ENCODE data around the gene ZBTB20. TPM values are rescaled to one million over a fixed set of nuclear protein-coding genes. Genes with fewer than 3 reads are reported as not detected.

The ZBTB20 gene
- total RNA-seq, 2 experiments from 2014 or later = 11.0 to 11.4 TPM

DNA sequence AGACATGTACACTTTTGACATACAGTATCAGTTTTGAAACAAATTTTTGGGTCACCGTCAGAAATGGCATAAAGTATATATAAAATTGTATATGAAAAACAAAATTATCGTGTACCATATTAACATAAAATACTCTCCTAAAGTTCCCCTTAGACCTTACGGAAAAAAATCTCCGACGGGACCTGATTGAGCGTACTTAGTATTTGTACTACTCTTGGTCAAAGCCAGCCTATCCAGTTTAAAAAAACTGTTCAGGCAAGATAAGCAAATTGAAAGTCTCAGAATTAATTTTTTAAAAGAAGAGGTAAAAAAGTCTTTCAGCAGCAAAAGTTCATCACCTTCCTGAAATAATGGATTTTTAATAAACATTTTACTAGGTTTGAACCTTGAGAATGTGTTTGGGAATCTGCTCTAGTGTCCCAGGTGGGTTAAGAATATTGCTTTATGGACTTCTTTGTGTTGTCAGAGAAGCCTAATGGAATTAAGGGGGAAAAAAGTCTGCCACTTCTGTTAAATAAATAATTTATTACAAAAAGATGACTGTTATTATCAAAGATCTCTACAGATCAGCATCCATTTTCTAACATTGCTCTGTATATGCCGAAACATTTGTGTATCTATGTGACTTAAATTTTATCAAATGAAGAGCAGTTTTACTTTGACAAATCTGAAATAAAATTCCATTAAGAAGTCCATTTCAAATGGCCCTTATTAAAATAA, 48.6 kb downstream of the ZBTB20 start:
- Mint-ChIP-seq H3K27me3 (no peaks in the 10 kb centered on the region), H3K27ac (no peak overlapping the region), H3K4me1 (peaks cover 22% of the 10 kb centered on the region), H3K9me3 (no peaks in the 10 kb centered on the region), H3K4me3 (no peak overlapping the region), H3K36me3 (ENCODE audit: low read depth) (no peaks in the 10 kb centered on the region)
- POLR2A ChIA-PET = no interaction called here
- CTCF ChIA-PET = no interaction called here
- no peak for DNase-seq

DNA sequence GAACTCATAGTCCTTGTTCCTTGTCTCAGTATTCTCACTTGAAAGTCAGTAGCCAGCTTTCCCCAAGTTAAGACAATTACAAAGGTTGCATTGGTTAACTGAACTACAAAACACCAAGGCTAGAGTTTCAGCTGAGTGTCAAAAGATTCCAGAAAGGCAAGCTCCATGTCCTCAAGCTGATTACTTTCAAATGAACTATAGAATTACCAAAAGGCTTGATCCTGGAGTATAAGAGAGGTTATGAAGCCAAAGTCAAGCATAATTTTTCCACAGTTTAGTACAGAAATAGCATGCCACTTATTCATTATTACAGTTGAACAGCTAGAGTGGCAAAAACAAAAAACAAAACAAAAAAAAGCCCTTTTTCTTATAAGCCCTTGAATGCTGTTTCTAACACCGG, 51.9 kb downstream of the ZBTB20 start:
- ChIA-PET CTCF (interaction anchor here (0.8 kb wide), 1 partner anchor 51 kb away, joined by 3 read pairs; no protein-coding TSS in a partner anchor), POLR2A (no interaction called here)
- Mint-ChIP-seq H3K27ac (no peak overlapping the region), H3K36me3 (ENCODE audit: low read depth) (no peaks in the 10 kb centered on the region), H3K9me3 (no peaks in the 10 kb centered on the region), H3K27me3 (no peaks in the 10 kb centered on the region), H3K4me1 (peaks cover 15% of the 10 kb centered on the region), H3K4me3 (no peak overlapping the region)
- DNase-seq = no peak

DNA sequence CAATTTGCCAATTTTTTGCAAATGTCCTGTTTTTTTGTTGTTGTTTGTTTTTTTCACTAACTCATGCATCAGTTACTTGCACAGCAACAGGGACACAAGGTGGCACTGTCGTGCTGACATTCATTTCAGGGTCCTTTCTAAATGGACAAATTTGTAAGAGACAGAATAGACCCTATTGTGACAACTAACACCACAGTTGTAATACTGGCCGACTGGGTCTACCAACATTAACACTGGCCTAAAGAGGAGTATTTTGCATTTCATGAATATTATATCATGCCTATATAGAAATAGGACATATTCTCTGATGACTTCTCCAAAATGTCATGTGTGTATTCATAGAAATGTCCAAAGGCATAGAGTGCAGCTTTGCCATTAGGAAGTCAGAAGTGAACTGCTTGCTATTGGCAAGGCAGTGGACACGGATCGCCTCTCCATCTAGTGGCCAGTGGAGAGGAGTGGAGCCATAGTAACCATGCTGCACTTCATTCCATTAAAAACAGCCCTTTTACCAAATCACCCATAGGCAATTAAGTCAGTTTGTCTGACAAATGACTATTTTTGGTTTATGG, 54.8 kb downstream of the ZBTB20 start:
- DNase-seq = peak; percentile 65
- CTCF ChIA-PET = interaction anchor here (0.7 kb wide), 2 partner anchors 31 to 1163 kb away, joined by 3 read pairs; no protein-coding TSS in a partner anchor
- Mint-ChIP-seq H3K4me3 (no peak overlapping the region), H3K36me3 (ENCODE audit: low read depth) (no peaks in the 10 kb centered on the region), H3K4me1 (peaks cover 5% of the 10 kb centered on the region), H3K27me3 (no peaks in the 10 kb centered on the region), H3K27ac (no peak overlapping the region), H3K9me3 (no peaks in the 10 kb centered on the region)
- POLR2A ChIA-PET = no interaction called here

DNA sequence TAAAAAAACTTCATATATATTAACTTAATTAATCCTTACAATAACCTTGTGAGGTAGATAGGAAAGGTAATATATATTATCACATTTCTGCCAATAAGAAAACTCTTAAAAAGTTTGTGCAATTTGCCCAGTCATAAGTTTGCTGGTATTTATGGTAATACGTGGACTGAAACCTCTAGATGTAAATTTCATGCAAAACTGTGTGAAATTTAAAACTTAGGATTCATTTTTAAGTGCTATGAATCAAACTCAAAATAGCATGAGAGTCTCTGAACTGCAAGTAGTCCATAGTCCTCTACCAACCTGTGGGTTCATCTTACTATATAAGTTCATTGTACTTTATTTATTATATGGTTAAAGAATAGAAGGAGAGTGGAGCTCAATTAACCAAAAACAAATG, 56.4 kb downstream of the ZBTB20 start:
- CTCF ChIA-PET = no interaction called here
- Mint-ChIP-seq H3K4me3 (no peak overlapping the region), H3K4me1 (peaks cover 7% of the 10 kb centered on the region), H3K27ac (no peak overlapping the region), H3K36me3 (ENCODE audit: low read depth) (no peaks in the 10 kb centered on the region), H3K27me3 (no peaks in the 10 kb centered on the region), H3K9me3 (no peaks in the 10 kb centered on the region)
- POLR2A ChIA-PET = no interaction called here
- DNase-seq = no peak

DNA sequence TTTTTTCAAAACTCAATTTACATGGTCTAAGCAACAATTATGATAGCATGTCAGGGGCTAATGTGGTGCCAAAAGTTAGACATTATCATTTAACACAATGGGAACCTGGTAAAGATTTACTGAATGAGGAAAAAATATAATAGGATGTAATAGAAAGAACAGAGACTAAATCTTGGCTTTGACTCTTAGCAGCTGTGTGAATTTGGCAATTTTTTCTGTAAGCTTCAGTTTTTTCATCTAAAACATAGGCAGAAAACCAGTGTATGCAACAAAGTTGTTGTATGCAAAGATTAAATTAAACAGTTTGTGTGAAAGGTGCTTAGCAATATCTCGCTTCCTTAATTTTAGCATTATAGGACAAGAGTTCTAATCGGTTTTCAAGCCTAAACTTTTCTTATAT, 57.6 kb downstream of the ZBTB20 start:
- H3K4me1 Mint-ChIP-seq = peaks cover 7% of the 10 kb centered on the region
- H3K9me3 Mint-ChIP-seq = no peaks in the 10 kb centered on the region
- POLR2A ChIA-PET = no interaction called here
- H3K27ac Mint-ChIP-seq = no peak overlapping the region
- no peak for DNase-seq
- CTCF ChIA-PET = no interaction called here
- H3K36me3 Mint-ChIP-seq (ENCODE audit: low read depth) = peaks cover 3% of the 10 kb centered on the region
- no peak overlapping the region for H3K4me3 Mint-ChIP-seq
- no peaks in the 10 kb centered on the region for H3K27me3 Mint-ChIP-seq

DNA sequence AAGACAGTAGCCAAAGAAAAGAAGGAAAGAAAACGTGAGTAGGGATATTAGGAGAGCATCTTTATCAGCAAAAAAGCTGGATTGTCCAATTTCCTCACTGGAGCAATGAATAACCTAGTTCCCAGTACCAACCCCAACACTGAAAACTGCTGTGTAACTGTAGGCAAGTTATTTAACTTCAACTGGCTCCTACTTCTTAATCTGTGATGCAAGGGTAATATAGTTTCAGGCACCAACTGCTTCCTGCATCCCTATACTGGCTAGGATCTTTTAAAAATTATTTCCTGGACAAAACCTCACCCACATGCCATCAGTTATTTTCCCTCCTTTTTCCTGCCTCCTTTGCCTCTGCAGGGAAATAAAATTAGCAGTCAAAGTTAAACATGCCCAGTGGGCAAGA, 59.6 kb downstream of the ZBTB20 start:
- no peaks in the 10 kb centered on the region for H3K27me3 Mint-ChIP-seq
- H3K4me3 Mint-ChIP-seq = no peak overlapping the region
- CTCF ChIA-PET = no interaction called here

DNA sequence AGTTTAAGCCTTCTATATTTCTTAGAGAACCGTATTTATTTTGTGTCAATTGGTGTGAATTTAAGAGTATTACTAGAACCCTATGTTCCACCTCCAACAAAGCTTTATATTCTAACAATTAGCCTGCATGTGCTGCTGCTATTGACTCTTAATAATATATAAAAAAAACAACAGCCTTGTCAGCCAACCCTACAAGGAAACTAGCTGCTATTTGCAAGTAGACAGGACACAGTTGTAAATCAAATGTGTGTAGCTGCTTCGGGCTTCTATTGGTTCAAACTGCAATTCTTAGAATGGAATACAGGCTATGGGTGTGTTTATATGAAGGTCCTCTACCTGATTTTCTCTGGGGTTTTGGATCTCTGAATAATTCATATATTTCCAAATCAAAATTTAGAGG, 60.7 kb downstream of the ZBTB20 start:
- no peak overlapping the region for H3K4me3 Mint-ChIP-seq
- no peaks in the 10 kb centered on the region for H3K9me3 Mint-ChIP-seq
- POLR2A ChIA-PET = no interaction called here
- H3K4me1 Mint-ChIP-seq = peaks cover 3% of the 10 kb centered on the region
- H3K27ac Mint-ChIP-seq = no peak overlapping the region
- no peak for DNase-seq
- peaks cover 3% of the 10 kb centered on the region for H3K36me3 Mint-ChIP-seq (ENCODE audit: low read depth)
- CTCF ChIA-PET = interaction anchor here (0.5 to 1.0 kb wide), 2 partner anchors 34 to 657 kb away, joined by 3 read pairs; no protein-coding TSS in a partner anchor
- H3K27me3 Mint-ChIP-seq = no peaks in the 10 kb centered on the region

More for the DNA sequence above, 59.6 kb downstream of the ZBTB20 start:
- H3K36me3 Mint-ChIP-seq (ENCODE audit: low read depth) = peaks cover 3% of the 10 kb centered on the region
- POLR2A ChIA-PET = no interaction called here
- no peak for DNase-seq
- H3K9me3 Mint-ChIP-seq = no peaks in the 10 kb centered on the region
- H3K27ac Mint-ChIP-seq = no peak overlapping the region
- peaks cover 7% of the 10 kb centered on the region for H3K4me1 Mint-ChIP-seq

DNA sequence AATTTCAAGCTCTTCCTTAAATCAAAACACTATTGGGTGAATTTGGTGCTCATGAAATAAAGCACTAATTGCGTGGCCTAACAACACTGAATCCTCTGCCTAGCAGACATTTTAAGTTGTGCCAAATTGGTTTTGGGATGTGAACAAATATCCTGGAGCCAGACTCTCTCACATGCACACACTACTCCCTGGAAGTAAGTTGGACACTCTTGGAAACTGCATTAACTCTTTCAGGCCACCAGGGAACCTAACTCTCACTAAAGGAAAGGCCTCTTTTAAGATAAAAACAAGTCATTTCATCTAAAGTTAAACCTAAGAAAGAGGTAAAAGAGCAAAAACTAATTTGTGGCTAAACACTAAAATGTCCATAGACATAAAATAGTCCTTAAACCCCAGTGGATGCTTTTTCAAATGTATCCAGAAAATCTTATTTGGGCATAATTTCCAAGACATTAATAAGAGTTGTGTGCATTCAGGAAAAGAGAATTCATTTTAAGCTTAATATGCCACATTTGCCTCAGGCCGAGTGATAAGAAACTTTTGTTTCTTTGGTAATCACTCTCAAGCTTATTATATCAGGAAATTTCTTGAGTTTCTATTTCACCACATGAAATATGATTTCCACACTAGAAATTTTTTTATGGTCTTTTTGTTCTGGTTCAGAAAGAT, 61.8 kb downstream of the ZBTB20 start:
- Mint-ChIP-seq H3K27ac (no peak overlapping the region), H3K36me3 (ENCODE audit: low read depth) (peaks cover 3% of the 10 kb centered on the region), H3K4me3 (no peak overlapping the region), H3K4me1 (peaks cover 2% of the 10 kb centered on the region), H3K27me3 (no peaks in the 10 kb centered on the region), H3K9me3 (no peaks in the 10 kb centered on the region)
- DNase-seq = no peak
- ChIA-PET POLR2A (no interaction called here), CTCF (no interaction called here)

DNA sequence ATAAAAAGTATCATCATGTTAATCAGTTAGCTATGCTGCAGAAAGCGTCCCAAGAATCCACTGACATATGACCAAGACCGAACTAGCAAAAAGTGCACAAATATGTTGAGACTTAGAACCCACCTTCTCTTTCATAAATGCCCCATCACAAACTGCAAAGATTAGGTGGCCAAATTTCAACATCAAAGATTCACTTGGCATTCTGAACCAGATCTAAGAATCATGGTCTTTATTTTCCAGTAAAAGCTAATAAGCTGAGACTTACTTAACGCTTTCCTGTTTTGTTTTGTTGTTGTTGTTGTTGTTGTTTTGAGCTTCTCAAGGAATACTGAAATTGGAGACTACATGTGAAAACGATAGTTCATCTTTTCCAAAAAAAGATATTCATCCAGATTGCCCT, 62.4 kb downstream of the ZBTB20 start:
- DNase-seq = no peak
- Mint-ChIP-seq H3K4me1 (peaks cover 2% of the 10 kb centered on the region), H3K27ac (no peak overlapping the region), H3K27me3 (no peaks in the 10 kb centered on the region), H3K4me3 (no peak overlapping the region), H3K36me3 (ENCODE audit: low read depth) (peaks cover 3% of the 10 kb centered on the region), H3K9me3 (no peaks in the 10 kb centered on the region)
- CTCF ChIA-PET = no interaction called here
- POLR2A ChIA-PET = no interaction called here

DNA sequence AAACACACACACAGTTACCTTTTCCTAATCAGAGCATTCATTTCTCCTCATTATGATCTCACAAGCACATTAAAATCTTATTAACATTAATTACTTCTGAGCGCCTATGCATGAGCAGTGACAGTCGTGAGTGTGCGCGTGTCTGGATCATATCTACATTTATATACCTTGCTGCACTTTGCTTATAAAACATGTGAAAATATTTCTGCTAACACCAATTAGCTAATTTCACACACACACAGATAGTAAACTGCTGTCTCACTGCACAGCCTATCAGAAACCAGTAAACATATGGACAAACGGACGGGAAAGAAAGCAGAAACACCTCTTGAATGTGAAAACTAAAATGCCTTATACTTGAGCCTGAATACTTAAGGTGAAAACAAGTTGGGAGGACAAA, 64.8 kb downstream of the ZBTB20 start:
- Mint-ChIP-seq H3K27me3 (no peaks in the 10 kb centered on the region), H3K36me3 (ENCODE audit: low read depth) (peaks cover 3% of the 10 kb centered on the region), H3K4me3 (no peak overlapping the region), H3K9me3 (no peaks in the 10 kb centered on the region), H3K4me1 (peaks cover 2% of the 10 kb centered on the region), H3K27ac (no peak overlapping the region)
- no peak for DNase-seq
- ChIA-PET CTCF (no interaction called here), POLR2A (no interaction called here)

DNA sequence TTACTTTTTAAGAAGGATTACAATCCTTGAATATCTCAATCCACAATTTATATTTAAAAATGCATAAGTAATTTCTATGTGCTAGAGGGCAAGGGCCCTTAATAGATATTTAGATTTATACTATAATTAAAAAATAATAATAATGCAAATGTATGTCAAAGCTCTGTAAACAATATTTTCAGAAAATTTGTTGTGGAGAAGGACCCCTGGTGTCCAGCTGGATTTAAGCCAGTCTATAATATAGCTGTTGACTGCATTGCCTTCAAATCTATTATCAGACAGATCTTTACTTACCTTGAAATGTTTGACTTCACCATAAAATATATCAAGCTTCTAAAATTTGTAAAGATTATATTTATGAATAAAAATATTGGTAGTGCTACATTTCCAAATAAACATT, 65.6 kb downstream of the ZBTB20 start:
- no peak for DNase-seq
- Mint-ChIP-seq H3K27ac (no peak overlapping the region), H3K36me3 (ENCODE audit: low read depth) (peaks cover 5% of the 10 kb centered on the region), H3K4me3 (no peak overlapping the region), H3K9me3 (no peaks in the 10 kb centered on the region), H3K4me1 (peaks cover 2% of the 10 kb centered on the region), H3K27me3 (no peaks in the 10 kb centered on the region)
- CTCF ChIA-PET = interaction anchor here (0.6 kb wide), 1 partner anchor 692 kb away, joined by 3 read pairs; no protein-coding TSS in a partner anchor
- POLR2A ChIA-PET = no interaction called here

DNA sequence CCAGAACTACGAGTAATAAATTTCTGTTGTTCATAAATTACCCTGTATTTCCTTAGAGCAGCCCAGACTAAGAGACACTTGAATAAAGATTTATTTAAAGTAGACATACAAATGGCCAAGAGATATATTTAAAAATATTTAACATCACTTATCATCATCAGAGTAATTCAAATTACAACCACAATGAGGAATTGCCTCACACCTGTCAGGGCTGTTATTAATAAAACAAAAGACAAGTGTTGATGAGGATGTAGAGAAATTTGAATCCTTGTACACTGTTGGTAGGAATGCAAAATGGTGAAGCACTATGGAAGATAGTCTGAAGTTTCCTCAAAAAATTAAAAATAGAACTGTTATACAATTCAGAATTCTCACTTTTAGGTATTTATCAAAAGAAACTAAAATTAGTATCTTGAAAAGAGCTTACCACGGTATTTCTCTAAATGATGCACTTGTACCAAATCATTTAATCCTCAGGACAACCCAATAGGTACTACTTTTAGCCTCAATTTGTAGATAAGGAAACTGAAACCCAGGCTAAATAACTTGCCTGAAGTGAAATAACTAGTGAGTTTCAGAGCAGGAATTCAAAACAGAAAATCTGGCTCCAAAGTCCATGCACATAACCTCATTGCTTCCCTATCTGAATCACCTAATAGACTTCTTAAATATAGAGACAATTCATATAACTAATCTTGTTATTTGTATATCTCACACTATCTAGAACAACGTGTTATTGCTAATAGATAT, 69.4 kb downstream of the ZBTB20 start:
- POLR2A ChIA-PET = no interaction called here
- no peak overlapping the region for H3K4me3 Mint-ChIP-seq
- no peak for DNase-seq
- peaks cover 4% of the 10 kb centered on the region for H3K36me3 Mint-ChIP-seq (ENCODE audit: low read depth)
- H3K4me1 Mint-ChIP-seq = no peaks in the 10 kb centered on the region
- no peak overlapping the region for H3K27ac Mint-ChIP-seq
- no peaks in the 10 kb centered on the region for H3K9me3 Mint-ChIP-seq
- CTCF ChIA-PET = no interaction called here
- no peaks in the 10 kb centered on the region for H3K27me3 Mint-ChIP-seq

DNA sequence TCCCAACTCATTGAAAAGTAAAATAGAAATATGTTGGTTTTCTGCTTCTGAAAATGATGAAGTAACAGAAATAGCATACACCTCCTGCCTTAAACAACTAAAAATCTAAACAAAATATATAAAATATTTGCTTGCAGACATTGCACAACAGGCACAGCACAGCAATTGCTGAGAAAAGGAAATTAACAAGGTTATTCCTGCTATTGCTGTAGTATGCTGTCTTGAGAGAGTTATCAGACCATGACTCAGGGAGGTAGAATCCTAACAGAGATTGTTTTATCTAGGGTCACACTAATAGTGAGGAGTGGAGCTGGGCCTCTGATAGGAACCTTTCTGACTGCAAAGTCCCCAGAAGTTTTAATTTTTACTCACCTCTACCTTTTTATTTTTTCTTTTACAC, 72.6 kb downstream of the ZBTB20 start:
- H3K9me3 Mint-ChIP-seq = no peaks in the 10 kb centered on the region
- POLR2A ChIA-PET = no interaction called here
- no peak overlapping the region for H3K27ac Mint-ChIP-seq
- DNase-seq = no peak
- CTCF ChIA-PET = no interaction called here
- H3K27me3 Mint-ChIP-seq = no peaks in the 10 kb centered on the region
- peaks cover 5% of the 10 kb centered on the region for H3K4me1 Mint-ChIP-seq
- H3K4me3 Mint-ChIP-seq = no peak overlapping the region
- H3K36me3 Mint-ChIP-seq (ENCODE audit: low read depth) = peaks cover 7% of the 10 kb centered on the region
